IMR-90 (cell line): ENCODE results near the gene CYP2W1. TPM values are rescaled to one million over a fixed set of nuclear protein-coding genes. Genes with fewer than 3 reads are reported as not detected.

Source experiments
- ATAC-seq: fragments of 200-7000 bp; cut with Tn5 transposase; 2 replicates; pipeline ENCODE4 v1.9.1; 2020; ENCODE audit warnings: low read depth, mild to moderate bottlenecking, moderate library complexity
- BruUV-seq: library from RNA; stranded (reverse); fragments of 400-500 nt; replicated peaks from 2 replicates; lab custom pipeline; 2021; lab: Mats Ljungman, UMichigan
- CTCF ChIA-PET: fragments of 300-600 bp; formaldehyde crosslinking; extraction: SDS; loops from one replicate; lab custom pipeline; 2021; ENCODE audit warnings: antibody characterized with exemption; lab: Yijun Ruan, JAX
- POLR2A ChIA-PET: fragments of 300-600 bp; sonication (Branson Sonifier 250); formaldehyde crosslinking; loops from one replicate; lab custom pipeline; 2022; ENCODE audit warnings: antibody characterized with exemption; ENCODE audit not compliant: unreplicated experiment; lab: Charles Lee
- DNase-seq: peaks from one replicate; pipeline ENCODE4 v3.0.0; 2013
- H2AFZ ChIP-seq: replicated peaks from 2 replicates; pipeline ENCODE3; 2013; ENCODE audit warnings: low read length, mild to moderate bottlenecking; ENCODE audit not compliant: poor library complexity
- H2AK5ac ChIP-seq: 2 replicates; pipeline ENCODE4 v1.6.1; 2013; ENCODE audit warnings: low read depth, low read length, inconsistent platforms
- H2AK9ac ChIP-seq: replicated peaks from 2 replicates; pipeline ENCODE3; 2013; ENCODE audit warnings: mild to moderate bottlenecking, low read depth, low read length, moderate library complexity; ENCODE audit not compliant: poor library complexity
- H2BK120ac ChIP-seq: 2 replicates; pipeline ENCODE4 v1.6.1; 2013; ENCODE audit warnings: low read depth, low read length, inconsistent platforms
- H2BK15ac ChIP-seq: 3 replicates; pipeline ENCODE4 v1.6.1; 2013; ENCODE audit warnings: low read depth, low read length, inconsistent platforms
- H2BK20ac ChIP-seq: 2 replicates; pipeline ENCODE4 v1.6.1; 2013; ENCODE audit warnings: low read depth, mild to moderate bottlenecking, inconsistent platforms, low read length, moderate library complexity
- H2BK5ac ChIP-seq: 2 replicates; pipeline ENCODE4 v1.6.1; 2013; ENCODE audit warnings: mild to moderate bottlenecking, low read depth, low read length, inconsistent platforms; ENCODE audit not compliant: poor library complexity, severe bottlenecking
- H3K14ac ChIP-seq: replicated peaks from 2 replicates; pipeline ENCODE4 v1.6.1; 2013; ENCODE audit warnings: low read depth, low read length, inconsistent platforms
- H3K18ac ChIP-seq: 2 replicates; pipeline ENCODE4 v1.6.1; 2013; ENCODE audit warnings: low read depth, low read length, control low read depth
- H3K23ac ChIP-seq: 2 replicates; pipeline ENCODE4 v1.6.1; 2013; ENCODE audit warnings: low read depth, low read length, inconsistent platforms
- H3K27ac ChIP-seq: 2 replicates; pipeline ENCODE4 v1.5.1; 2013; ENCODE audit warnings: mild to moderate bottlenecking, control low read depth, low read length; ENCODE audit not compliant: insufficient read depth
- H3K27me3 ChIP-seq: 2 replicates; pipeline ENCODE4 v1.6.1; 2013; ENCODE audit warnings: low read length; ENCODE audit not compliant: control insufficient read depth, insufficient read depth
- H3K36me3 ChIP-seq: 2 replicates; pipeline ENCODE4 v1.6.1; 2013; ENCODE audit warnings: low read length, mixed read lengths; ENCODE audit not compliant: control insufficient read depth, insufficient read depth
- H3K4ac ChIP-seq: 2 replicates; pipeline ENCODE4 v1.6.1; 2013; ENCODE audit warnings: low read depth, low read length, inconsistent platforms
- H3K4me1 ChIP-seq: 2 replicates; pipeline ENCODE4 v1.6.1; 2013; ENCODE audit warnings: low read length, mixed read lengths; ENCODE audit not compliant: control insufficient read depth, insufficient read depth
- H3K4me2 ChIP-seq: 2 replicates; pipeline ENCODE4 v1.6.1; 2013; ENCODE audit warnings: low read depth, mild to moderate bottlenecking, control low read depth, low read length, moderate library complexity
- H3K4me3 ChIP-seq: 2 replicates; pipeline ENCODE4 v1.5.1; 2013; ENCODE audit warnings: low read depth, mild to moderate bottlenecking, control low read depth, low read length, moderate library complexity; ENCODE audit not compliant: insufficient read depth
- H3K56ac ChIP-seq: 2 replicates; pipeline ENCODE4 v1.6.1; 2013; ENCODE audit warnings: low read length, inconsistent platforms; ENCODE audit not compliant: insufficient read depth; ENCODE audit errors: extremely low read depth
- H3K79me1 ChIP-seq, 2 experiments: 2 replicates each; pipeline ENCODE4 v1.6.1; 2013; ENCODE audit warnings: low read length in 2 of 2, inconsistent platforms in 1 of 2, low read depth in 1 of 2
- H3K9ac ChIP-seq: 2 replicates; pipeline ENCODE4 v1.6.1; 2013; ENCODE audit warnings: low read depth, low read length, control low read depth
- H3K9me1 ChIP-seq: 2 replicates; pipeline ENCODE4 v1.6.1; 2013; ENCODE audit warnings: low read length, inconsistent platforms; ENCODE audit not compliant: insufficient read depth
- H3K9me3 ChIP-seq: 2 replicates; pipeline ENCODE4 v1.6.1; 2013; ENCODE audit warnings: low read length; ENCODE audit not compliant: control insufficient read depth, insufficient read depth
- H4K20me1 ChIP-seq: 2 replicates; pipeline ENCODE4 v1.6.1; 2013; ENCODE audit warnings: low read length, inconsistent platforms; ENCODE audit not compliant: insufficient read depth
- H4K5ac ChIP-seq: 2 replicates; pipeline ENCODE4 v1.6.1; 2013; ENCODE audit warnings: mild to moderate bottlenecking, low read depth, low read length, control low read depth
- H4K8ac ChIP-seq, 2 experiments: 2 replicates each; pipeline ENCODE4 v1.6.1; 2013; ENCODE audit warnings: low read depth in 2 of 2, low read length in 2 of 2, control low read depth in 1 of 2, inconsistent platforms in 1 of 2
- H4K91ac ChIP-seq: 2 replicates; pipeline ENCODE4 v1.6.1; 2013; ENCODE audit warnings: low read depth, low read length, inconsistent platforms; ENCODE audit not compliant: insufficient read depth
- FOS ChIP-seq: fragments of 150-350 bp; IDR thresholded peaks from 2 replicates; pipeline ENCODE4 v1.6.1; 2016; ENCODE audit warnings: low read depth, low read length
- POLR2A ChIP-seq: IDR thresholded peaks from 2 replicates; pipeline ENCODE4 v1.6.1; 2012; ENCODE audit warnings: mild to moderate bottlenecking, low read depth, low read length
- SMC3 ChIP-seq: fragments of 150-350 bp; IDR thresholded peaks from 2 replicates; pipeline ENCODE4 v1.6.1; 2016; ENCODE audit warnings: low read depth, mild to moderate bottlenecking, antibody characterized with exemption, low read length, moderate library complexity
- WGBS, 2 experiments: methylation state at CpG; one replicate each; pipeline versions ENCODE4 v1.1.5 to v1.1.7; 2013; ENCODE audit warnings: missing lambda C conversion rate in 2 of 2; ENCODE audit not compliant: insufficient read length in 1 of 2; ENCODE audit errors: extremely low coverage in 2 of 2; 5-methylcytosine and 5-hydroxymethylcytosine counted together
- dilution Hi-C: fragments of 300-500 bp; cut with HindIII; formaldehyde crosslinking; loops from one replicate; pipeline ENCODE4 v1.14.3; 2018; ENCODE audit warnings: low sequenced_read_pairs; ENCODE audit not compliant: unreplicated experiment
- in situ Hi-C: fragments of 300-500 bp; cut with MboI; formaldehyde crosslinking; loops from 3 replicates; pipeline ENCODE4 v1.14.3; 2019; ENCODE audit warnings: low sequenced_read_pairs, inconsistent platforms, mixed read lengths
- intact Hi-C: fragments of 100-400 bp; cut with micrococcal nuclease; formaldehyde crosslinking; loops from 2 replicates; pipeline ENCODE4 v1.10.0; 2022
- polyA plus RNA-seq, 3 experiments: library from polyadenylated mRNA; depleted of rRNA; stranded (reverse); fragments of >200 nt; gene quantifications; 2 replicates each; pipeline ENCODE4 v1.2.3, GENCODE V29; 2012; ENCODE audit warnings: low replicate concordance in 1 of 3
- total RNA-seq: library from RNA; depleted of rRNA; stranded (reverse); fragments of >200 nt; gene quantifications from 2 replicates; pipeline ENCODE4 v1.2.3, GENCODE V29; 2012

CYP2W1 gene
- total and polyA plus RNA-seq, 2 of the 4 experiments (the other 2 are of a cell fraction) = not detected

GRCh38 chr7:944744-945143 lies 38.2 kb upstream of the CYP2W1 start:
- CTCF ChIA-PET = no interaction called here
- Histone ChIP-seq H3K18ac (no peak overlapping the region), H3K4ac (no peak overlapping the region), H3K9ac (no peak overlapping the region), H2BK15ac (no peak overlapping the region), H3K9me3 (no peaks in the 10 kb centered on the region), H4K8ac (no peak overlapping the region), H3K9me1 (no peaks in the 10 kb centered on the region), H3K27ac (no peak overlapping the region), H3K4me2 (no peak overlapping the region), H3K79me1 (no peaks in the 10 kb centered on the region), H4K5ac (no peak overlapping the region), H3K4me1 (no peaks in the 10 kb centered on the region), H3K27me3 (peaks cover 6% of the 10 kb centered on the region), H4K20me1 (no peaks in the 10 kb centered on the region), H4K91ac (no peak overlapping the region), H2AK9ac (no peak overlapping the region), H2BK120ac (no peak overlapping the region), H2AFZ (no peak overlapping the region), H3K4me3 (no peak overlapping the region), H3K36me3 (no peaks in the 10 kb centered on the region), H2BK5ac (no peak overlapping the region), H3K14ac (no peak overlapping the region), H3K23ac (no peak overlapping the region), H2BK20ac (no peak overlapping the region), H2AK5ac (no peak overlapping the region), H3K56ac (no peak overlapping the region)
- no TSS peak for BruUV-seq
- in situ Hi-C loops = no loop called here
- intact Hi-C loops = no loop called here
- TF ChIP-seq FOS (no peak), SMC3 (no peak), POLR2A (no peak)
- no CpG with 5 or more reads among the region's 5 CpGs for WGBS, 2 experiments
- ATAC-seq (no peak), DNase-seq (no peak)
- dilution Hi-C loops = no loop called here
- POLR2A ChIA-PET = no interaction called here
